HepG2 (cell line): ENCODE data around the gene ACOT8. TPM values are rescaled to one million over a fixed set of nuclear protein-coding genes. Genes with fewer than 3 reads are reported as not detected.
A peak's percentile ranks its signal among the peaks of the same experiment; 100 is the strongest.

Experiments
- ADNP ChIP-seq: sonication (generic); formaldehyde crosslinking; IDR thresholded peaks from 2 replicates; pipeline ENCODE4 v1.4.0; 2020; ENCODE audit warnings: missing genetic modification reagents
- ELF3 ChIP-seq: IDR thresholded peaks from 2 replicates; pipeline ENCODE4 v1.6.1; 2016; ENCODE audit warnings: missing genetic modification reagents, missing compliant biosample characterization
- FOXK2 ChIP-seq: fragments of 450-650 bp; IDR thresholded peaks from 2 replicates; pipeline ENCODE4 v1.6.1; 2016
- HDAC6 ChIP-seq: fragments of 200-600 bp; sonication (generic); IDR thresholded peaks from 2 replicates; pipeline ENCODE4 v1.7.0; 2017; ENCODE audit warnings: mild to moderate bottlenecking, antibody characterized with exemption, low read length, low read depth
- JARID2 ChIP-seq: sonication (generic); formaldehyde crosslinking; IDR thresholded peaks from 2 replicates; pipeline ENCODE4 v1.8.1; 2023; ENCODE audit warnings: missing genetic modification reagents, inconsistent platforms; ENCODE audit not compliant: insufficient replicate concordance
- KLF13 ChIP-seq: sonication (generic); formaldehyde crosslinking; IDR thresholded peaks from 2 replicates; pipeline ENCODE4 v1.4.0; 2020; ENCODE audit warnings: mild to moderate bottlenecking, missing genetic modification reagents
- LCORL ChIP-seq, 2 experiments: fragments of 450-650 bp in 1 of 2; sonication (generic) in 1 of 2; formaldehyde crosslinking in 1 of 2; IDR thresholded peaks; 2 replicates each; pipeline versions ENCODE4 v1.5.0 to v1.6.1; 2017 to 2020; ENCODE audit warnings: antibody characterized with exemption in 1 of 2, missing genetic modification reagents in 1 of 2
- MLLT10 ChIP-seq: sonication (generic); formaldehyde crosslinking; IDR thresholded peaks from 2 replicates; pipeline ENCODE4 v1.4.0; 2020; ENCODE audit warnings: missing genetic modification reagents
- RARG ChIP-seq: sonication (generic); formaldehyde crosslinking; IDR thresholded peaks from 2 replicates; pipeline ENCODE4 v1.4.0; 2020; ENCODE audit warnings: low read depth, mild to moderate bottlenecking, missing genetic modification reagents
- REL ChIP-seq: sonication (generic); formaldehyde crosslinking; conservative IDR thresholded peaks from 2 replicates; pipeline ENCODE4 v1.8.0; 2022; ENCODE audit warnings: mild to moderate bottlenecking, missing genetic modification reagents, moderate library complexity
- RORA ChIP-seq: sonication (generic); formaldehyde crosslinking; IDR thresholded peaks from 2 replicates; pipeline ENCODE4 v1.5.0; 2020; ENCODE audit warnings: mild to moderate bottlenecking, missing genetic modification reagents, moderate library complexity
- SETDB1 ChIP-seq: sonication (generic); formaldehyde crosslinking; IDR thresholded peaks from 2 replicates; pipeline ENCODE4 v1.5.1; 2020; ENCODE audit warnings: missing genetic modification reagents, mild to moderate bottlenecking, borderline replicate concordance
- WIZ ChIP-seq: sonication (generic); formaldehyde crosslinking; IDR thresholded peaks from 2 replicates; pipeline ENCODE4 v1.5.1; 2020; ENCODE audit warnings: mild to moderate bottlenecking, missing genetic modification reagents
- ZNF441 ChIP-seq: sonication (generic); formaldehyde crosslinking; IDR thresholded peaks from 2 replicates; pipeline ENCODE4 v1.7.0; 2021; ENCODE audit warnings: missing genetic modification reagents, borderline replicate concordance
- ZNF501 ChIP-seq: sonication (generic); formaldehyde crosslinking; IDR thresholded peaks from 2 replicates; pipeline ENCODE4 v1.5.1; 2020; ENCODE audit warnings: mild to moderate bottlenecking, moderate library complexity, missing genetic modification reagents
- ZNF556 ChIP-seq: sonication (generic); formaldehyde crosslinking; IDR thresholded peaks from 2 replicates; pipeline ENCODE4 v1.4.0; 2020; ENCODE audit warnings: mild to moderate bottlenecking, missing genetic modification reagents, borderline replicate concordance
- ZNF747 ChIP-seq: sonication (generic); formaldehyde crosslinking; IDR thresholded peaks from 2 replicates; pipeline ENCODE4 v1.8.1; 2023; ENCODE audit warnings: missing genetic modification reagents, mild to moderate bottlenecking, borderline replicate concordance
- ZNF772 ChIP-seq: sonication (generic); formaldehyde crosslinking; IDR thresholded peaks from 2 replicates; pipeline ENCODE4 v1.5.0; 2020; ENCODE audit warnings: mild to moderate bottlenecking, missing genetic modification reagents
- ZNF816 ChIP-seq: sonication (generic); formaldehyde crosslinking; IDR thresholded peaks from 2 replicates; pipeline ENCODE4 v1.8.0; 2022; ENCODE audit warnings: missing genetic modification reagents, mild to moderate bottlenecking, borderline replicate concordance
- polyA plus RNA-seq, 8 experiments: library from polyadenylated mRNA; depleted of rRNA in 3 of 8; stranded (reverse) in 7 of 8; unstranded in 1 of 8; fragments of >200 nt; fragmentation: Illumina TruSeq in 4 of 8; extraction: Trizol in 4 of 8; gene quantifications; 2 replicates each; pipeline versions ENCODE4 v1.2.1 to v1.2.3, GENCODE V29; 2011 to 2016; ENCODE audit warnings: low read depth in 4 of 8, missing spikeins in 1 of 8, mixed read lengths in 1 of 8; ENCODE audit not compliant: insufficient read depth in 1 of 8
- total RNA-seq, 5 experiments: library from RNA; depleted of rRNA; stranded (reverse); fragments of >200 nt; fragmentation: Illumina TruSeq; extraction: Trizol; gene quantifications; 2 replicates each; pipeline ENCODE4 v1.2.3, GENCODE V29; 2016; ENCODE audit warnings: low read depth in 1 of 5
- TF ChIP-seq, protein P1 (sequence below): conservative IDR thresholded peaks from 2 replicates; pipeline ENCODE4 v1.6.1; 2018; ENCODE audit warnings: missing genetic modification reagents
- TF ChIP-seq, protein P2 (sequence below): sonication (generic); formaldehyde crosslinking; conservative IDR thresholded peaks from 2 replicates; pipeline ENCODE4 v1.8.0; 2022; ENCODE audit warnings: low read depth, missing genetic modification reagents
- TF ChIP-seq, protein P3 (sequence below): sonication (generic); formaldehyde crosslinking; IDR thresholded peaks from 2 replicates; pipeline ENCODE4 v1.8.0; 2022; ENCODE audit warnings: mild to moderate bottlenecking, missing genetic modification reagents; ENCODE audit not compliant: insufficient replicate concordance
- TF ChIP-seq, protein P4 (sequence below): sonication (generic); formaldehyde crosslinking; IDR thresholded peaks from 2 replicates; pipeline ENCODE4 v1.8.1; 2023; ENCODE audit warnings: mild to moderate bottlenecking, missing genetic modification reagents
- TF ChIP-seq, protein P5 (sequence below): sonication (generic); formaldehyde crosslinking; IDR thresholded peaks from 2 replicates; pipeline ENCODE4 v1.5.0; 2020; ENCODE audit warnings: mild to moderate bottlenecking, low read depth, missing genetic modification reagents, borderline replicate concordance

Gene ACOT8
- total and polyA plus RNA-seq, 2 of the 13 experiments (the other 11 are each of a cell fraction or from before 2014, with no cell fraction given): 31.4 to 45.5 TPM

DNA sequence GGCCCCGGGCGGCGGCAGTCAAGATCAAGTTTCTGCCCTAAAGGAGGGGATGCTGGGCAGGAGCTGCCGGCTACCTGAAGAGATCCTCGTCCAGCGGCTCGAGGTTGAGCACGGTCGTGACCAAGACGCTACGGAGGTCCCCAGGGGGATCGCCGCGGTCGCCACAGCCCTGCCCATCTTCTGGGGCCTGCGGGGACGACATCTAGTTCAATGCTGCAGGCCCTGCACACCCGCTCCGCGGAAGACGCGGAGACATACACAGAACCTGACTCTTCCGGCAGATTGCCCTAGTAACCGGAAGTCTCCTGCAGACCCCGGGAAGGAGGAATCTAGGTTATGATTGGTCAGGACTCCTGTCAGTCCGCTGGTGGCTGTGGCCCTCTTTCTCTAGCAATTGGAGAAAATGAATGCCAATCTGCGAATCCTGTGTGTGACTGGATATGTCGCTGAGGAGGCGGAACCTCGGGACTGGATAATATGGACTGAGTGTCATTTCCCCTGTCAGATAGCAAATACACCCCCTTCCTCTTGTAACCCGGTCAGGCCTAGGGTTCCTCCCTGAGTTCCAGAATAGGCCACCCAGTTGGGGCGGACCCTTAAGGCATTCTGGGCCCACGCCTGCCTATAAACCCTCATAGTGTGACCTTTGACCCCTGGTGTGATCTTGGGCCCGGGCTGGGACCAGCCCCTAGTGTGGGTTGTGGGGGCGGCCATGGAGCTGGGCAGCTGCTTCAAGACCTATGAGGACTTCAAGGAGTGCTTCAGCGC, at the start of gene ACOT8, which contains the start of gene ZSWIM3 (continued):
- TF ChIP-seq LCORL (IDR thresholded peaks at IDR 0.05) (no peak), LCORL (CRISPR knock-in tag; IDR thresholded peaks at IDR 0.05) (no peak; the same call in 1 of the 2 replicates), SETDB1 (no peak), FOXK2 (peak; percentile 77), MLLT10 (CRISPR knock-in tag) (no peak), ZNF816 (CRISPR knock-in tag) (no peak; the same call in 1 of the 2 replicates), WIZ (CRISPR knock-in tag) (0 out of 2 replicates have a peak, but pooled peaks have one; percentile 89), ZNF501 (CRISPR knock-in tag) (peak; percentile 98), JARID2 (CRISPR knock-in tag) (no peak), ELF3 (CRISPR knock-in tag) (peak; percentile 90), ZNF772 (CRISPR knock-in tag) (peak; percentile 57; the same call in 1 of the 2 replicates), ADNP (CRISPR knock-in tag) (no peak), ZNF747 (peak; percentile 60; the same call in 1 of the 2 replicates), ZNF441 (CRISPR knock-in tag) (peak; percentile 81), ZNF556 (CRISPR knock-in tag) (peak; percentile 46; the same call in 1 of the 2 replicates), KLF13 (CRISPR knock-in tag) (no peak; the same call in 1 of the 2 replicates), RARG (CRISPR knock-in tag) (no peak), RORA (CRISPR knock-in tag) (no peak), HDAC6 (no peak), REL (no peak)
- TF ChIP-seq, protein P1, sequence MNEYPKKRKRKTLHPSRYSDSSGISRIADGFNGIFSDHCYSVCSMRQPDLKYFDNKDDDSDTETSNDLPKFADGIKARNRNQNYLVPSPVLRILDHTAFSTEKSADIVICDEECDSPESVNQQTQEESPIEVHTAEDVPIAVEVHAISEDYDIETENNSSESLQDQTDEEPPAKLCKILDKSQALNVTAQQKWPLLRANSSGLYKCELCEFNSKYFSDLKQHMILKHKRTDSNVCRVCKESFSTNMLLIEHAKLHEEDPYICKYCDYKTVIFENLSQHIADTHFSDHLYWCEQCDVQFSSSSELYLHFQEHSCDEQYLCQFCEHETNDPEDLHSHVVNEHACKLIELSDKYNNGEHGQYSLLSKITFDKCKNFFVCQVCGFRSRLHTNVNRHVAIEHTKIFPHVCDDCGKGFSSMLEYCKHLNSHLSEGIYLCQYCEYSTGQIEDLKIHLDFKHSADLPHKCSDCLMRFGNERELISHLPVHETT (CRISPR knock-in tag): peak; percentile 71; the same call in 1 of the 2 replicates
- TF ChIP-seq, protein P2, sequence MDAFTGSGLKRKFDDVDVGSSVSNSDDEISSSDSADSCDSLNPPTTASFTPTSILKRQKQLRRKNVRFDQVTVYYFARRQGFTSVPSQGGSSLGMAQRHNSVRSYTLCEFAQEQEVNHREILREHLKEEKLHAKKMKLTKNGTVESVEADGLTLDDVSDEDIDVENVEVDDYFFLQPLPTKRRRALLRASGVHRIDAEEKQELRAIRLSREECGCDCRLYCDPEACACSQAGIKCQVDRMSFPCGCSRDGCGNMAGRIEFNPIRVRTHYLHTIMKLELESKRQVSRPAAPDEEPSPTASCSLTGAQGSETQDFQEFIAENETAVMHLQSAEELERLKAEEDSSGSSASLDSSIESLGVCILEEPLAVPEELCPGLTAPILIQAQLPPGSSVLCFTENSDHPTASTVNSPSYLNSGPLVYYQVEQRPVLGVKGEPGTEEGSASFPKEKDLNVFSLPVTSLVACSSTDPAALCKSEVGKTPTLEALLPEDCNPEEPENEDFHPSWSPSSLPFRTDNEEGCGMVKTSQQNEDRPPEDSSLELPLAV (CRISPR knock-in tag): no peak
- TF ChIP-seq, protein P3, sequence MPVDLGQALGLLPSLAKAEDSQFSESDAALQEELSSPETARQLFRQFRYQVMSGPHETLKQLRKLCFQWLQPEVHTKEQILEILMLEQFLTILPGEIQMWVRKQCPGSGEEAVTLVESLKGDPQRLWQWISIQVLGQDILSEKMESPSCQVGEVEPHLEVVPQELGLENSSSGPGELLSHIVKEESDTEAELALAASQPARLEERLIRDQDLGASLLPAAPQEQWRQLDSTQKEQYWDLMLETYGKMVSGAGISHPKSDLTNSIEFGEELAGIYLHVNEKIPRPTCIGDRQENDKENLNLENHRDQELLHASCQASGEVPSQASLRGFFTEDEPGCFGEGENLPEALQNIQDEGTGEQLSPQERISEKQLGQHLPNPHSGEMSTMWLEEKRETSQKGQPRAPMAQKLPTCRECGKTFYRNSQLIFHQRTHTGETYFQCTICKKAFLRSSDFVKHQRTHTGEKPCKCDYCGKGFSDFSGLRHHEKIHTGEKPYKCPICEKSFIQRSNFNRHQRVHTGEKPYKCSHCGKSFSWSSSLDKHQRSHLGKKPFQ (CRISPR knock-in tag): no peak
- TF ChIP-seq, protein P4, sequence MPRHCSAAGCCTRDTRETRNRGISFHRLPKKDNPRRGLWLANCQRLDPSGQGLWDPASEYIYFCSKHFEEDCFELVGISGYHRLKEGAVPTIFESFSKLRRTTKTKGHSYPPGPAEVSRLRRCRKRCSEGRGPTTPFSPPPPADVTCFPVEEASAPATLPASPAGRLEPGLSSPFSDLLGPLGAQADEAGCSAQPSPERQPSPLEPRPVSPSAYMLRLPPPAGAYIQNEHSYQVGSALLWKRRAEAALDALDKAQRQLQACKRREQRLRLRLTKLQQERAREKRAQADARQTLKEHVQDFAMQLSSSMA (CRISPR knock-in tag): peak; percentile 97
- TF ChIP-seq, protein P5, sequence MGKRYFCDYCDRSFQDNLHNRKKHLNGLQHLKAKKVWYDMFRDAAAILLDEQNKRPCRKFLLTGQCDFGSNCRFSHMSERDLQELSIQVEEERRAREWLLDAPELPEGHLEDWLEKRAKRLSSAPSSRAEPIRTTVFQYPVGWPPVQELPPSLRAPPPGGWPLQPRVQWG (CRISPR knock-in tag): no peak
